Measurements from ENCODE around the gene HSD17B14.
A peak's percentile ranks its signal among the peaks of the same experiment; 100 is the strongest.

HSD17B14 gene

DNA sequence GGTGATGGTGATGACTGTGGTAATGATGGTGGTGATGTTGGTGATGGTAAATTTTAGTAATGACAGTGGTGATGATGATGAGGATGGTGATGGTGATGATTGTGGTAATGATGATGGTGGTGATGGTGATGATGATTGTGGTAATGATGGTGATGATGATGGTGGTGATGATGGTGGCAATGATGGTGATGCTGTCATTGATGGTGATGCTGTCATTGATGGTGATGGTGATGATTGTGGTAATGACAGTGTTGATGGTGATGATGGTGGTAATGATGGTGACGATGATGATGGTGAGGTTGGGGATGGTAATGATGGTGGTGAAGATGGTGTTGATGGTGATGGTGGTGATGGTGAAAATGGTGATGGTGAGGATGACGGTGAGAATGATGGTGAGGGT lies 13.8 kb downstream of the HSD17B14 start:
- DNase-seq = no peak

DNA sequence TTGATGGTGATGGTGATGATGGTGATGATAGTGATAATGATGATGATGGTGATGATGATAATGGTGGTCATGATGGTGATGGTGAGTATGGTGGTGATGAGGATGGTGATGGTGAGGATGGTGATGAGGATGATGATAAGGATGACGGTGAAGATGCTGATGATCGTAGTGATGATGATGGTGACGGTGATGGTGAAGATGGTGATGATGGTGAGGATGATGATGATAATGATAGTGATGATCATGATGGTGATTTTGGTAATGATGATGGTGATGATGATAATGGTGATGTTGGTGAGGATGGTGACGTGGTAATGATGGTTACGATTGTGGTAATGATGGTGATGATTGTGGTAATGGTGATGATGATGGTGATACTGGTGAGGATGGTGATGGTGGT lies 14.7 kb downstream of the HSD17B14 start:
- DNase-seq = no peak

DNA sequence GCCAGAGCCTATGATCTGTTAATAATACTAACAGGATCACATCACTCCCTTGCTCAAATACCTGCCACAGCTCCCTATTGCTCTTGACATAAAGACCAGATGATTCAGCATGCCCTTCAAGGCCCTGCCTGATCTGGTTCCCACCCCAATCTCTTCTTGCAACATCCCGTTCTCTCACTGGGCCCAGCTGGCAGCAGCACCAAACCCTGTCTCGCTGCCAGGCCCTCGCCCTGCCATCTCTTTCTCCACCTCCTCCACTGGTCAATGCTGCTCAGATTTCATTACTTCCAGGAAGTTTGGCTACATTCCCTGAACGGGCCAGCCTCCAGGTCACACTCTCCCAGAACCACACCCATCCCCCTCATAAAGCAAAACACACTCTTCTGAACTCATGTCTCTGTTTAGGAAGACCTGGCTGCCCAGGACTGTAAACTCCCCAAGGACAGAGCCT lies 16.9 kb downstream of the HSD17B14 start:
- peak; percentile 32 to 61 for DNase-seq

DNA sequence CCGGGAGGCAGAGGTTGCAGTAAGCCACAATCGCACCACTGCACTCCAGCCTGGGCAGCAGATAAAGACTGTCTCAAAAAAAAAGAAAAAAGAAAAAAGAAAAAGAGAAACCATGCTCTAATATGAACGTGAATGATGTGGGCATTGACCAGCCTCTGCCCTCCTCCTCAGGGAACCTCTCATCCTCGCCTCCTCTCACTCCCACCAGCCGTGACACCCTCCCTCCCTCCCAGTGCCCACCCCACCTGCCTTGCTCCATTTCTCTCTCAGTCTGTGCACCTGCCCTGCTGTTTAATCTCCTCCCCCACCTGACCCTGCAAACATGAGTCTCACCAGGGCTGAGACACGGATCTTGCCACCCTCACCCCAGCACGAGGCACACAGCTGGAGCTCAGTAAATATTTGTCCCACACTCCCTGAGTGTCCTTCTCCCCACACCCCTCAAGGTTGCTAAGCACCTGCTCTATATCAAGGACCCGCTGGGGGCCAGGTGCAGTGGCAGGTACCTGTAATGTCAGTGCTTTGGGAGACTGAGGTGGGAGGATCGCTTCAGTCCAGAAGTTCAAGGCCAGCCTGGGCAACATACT lies 18.0 kb downstream of the HSD17B14 start:
- peak; percentile 93 to 98 for DNase-seq

DNA sequence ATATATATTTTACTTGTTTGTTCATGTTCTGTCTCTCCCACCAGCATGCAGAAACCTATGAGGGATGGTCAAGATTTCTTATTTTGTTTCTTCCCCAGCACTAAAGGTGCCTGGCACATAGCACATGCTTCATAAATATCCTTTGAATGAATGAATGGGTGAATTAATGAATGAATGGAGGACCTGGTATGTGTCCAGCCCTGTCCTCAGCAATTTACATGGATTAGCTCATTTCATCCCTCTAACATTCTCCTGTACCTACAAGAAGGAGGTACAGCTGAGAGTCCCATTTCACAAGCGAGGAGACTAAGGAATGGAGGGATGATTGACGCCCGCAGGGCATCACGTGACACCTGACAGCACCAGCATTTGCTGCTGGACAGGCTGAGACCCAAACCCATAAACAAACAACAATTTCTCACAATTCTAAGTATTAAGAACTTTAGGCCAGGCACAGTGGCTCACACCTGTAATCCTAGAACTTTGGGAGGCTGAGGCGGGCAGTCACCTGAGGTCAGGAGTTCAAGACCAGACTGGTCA lies 18.6 kb downstream of the HSD17B14 start:
- no peak for DNase-seq

DNA sequence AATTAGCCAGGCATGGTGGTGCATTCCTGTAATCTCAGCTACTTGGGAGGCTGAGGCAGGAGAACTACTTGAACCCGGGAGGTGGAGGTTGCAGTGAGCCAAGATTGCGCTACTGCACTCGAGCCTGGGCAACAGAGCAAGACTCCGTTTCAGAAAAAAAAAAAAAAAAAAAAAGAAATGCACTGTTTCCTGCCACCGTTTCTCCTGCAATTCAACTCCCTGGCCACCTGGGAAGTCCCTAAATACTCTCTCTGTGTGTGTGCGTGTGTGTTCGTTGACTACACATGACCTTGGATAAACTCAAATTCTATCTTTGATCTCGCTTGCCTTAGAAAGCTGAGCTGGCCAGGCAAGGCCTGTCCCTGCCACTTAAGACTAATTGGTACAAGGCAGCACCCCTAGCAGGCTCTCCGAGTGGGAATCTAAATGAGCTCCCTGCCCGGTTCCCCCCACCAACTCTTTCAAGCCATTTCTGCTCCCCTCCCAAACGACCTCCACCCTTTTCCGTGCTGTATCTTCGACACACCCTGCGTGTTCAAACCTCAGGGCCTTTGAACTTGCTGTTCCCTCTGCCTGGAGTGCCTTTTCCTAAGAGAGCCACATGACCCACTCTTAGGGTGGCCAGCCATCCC lies 20.3 kb downstream of the HSD17B14 start:
- DNase-seq = peak; percentile 56 to 80

DNA sequence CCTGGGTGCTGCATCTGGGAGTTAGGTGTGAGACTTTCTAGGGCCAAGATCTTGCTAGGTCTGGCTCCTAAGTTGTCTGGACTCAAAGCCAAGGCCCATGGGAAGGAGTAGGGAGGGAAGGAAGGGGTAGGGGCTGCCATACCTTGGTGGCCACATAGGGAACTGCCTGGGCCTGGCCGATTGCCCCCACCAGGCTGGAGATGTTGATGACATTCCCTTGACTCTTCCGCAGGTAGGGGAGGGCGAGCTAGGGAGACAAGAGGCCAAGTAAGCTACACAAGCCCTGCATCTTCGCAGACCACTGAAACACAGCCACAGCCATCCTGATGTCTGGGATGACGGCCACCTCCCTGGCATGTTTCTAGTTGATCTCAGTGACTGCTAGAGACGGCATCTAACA lies 21.4 kb downstream of the HSD17B14 start:
- no peak for DNase-seq

DNA sequence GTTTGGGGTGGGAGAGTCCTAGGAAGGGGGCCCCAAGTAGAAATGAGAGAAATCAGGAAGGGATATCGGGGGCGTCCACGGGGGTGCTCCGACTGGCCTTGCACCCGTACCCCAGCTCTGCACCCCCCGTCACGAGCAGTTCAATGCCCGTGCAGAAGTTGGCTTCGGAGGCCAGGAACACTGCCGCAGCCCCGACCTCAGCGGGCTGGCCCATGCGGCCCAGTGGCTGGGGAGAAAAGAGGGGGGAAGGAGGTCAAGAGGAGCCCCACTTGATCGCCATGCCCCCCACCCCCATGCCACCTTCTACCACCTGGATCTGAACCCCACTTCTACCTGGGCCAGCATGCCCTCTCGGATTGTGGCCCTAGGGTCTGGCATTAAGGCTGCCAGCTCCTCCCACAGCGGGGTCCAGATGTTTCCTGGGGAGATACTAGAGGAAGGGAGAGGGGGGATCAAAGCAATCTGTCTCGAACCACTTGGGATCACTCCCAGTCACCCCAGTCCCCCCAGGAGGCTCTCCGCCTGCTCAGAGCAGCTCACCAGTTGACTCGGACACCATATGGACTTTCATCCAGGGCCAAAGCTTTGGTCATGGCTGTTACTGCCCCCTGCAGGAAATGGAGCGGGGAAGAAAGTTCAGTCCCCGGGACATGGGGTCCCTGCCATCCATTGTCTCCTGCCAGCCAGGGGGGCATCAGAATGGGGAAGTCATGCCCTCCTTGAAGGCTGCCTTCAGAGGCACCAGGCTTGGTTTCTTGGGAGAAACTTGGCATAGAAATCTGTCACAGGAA lies 23.0 kb downstream of the HSD17B14 start:
- DNase-seq = no peak

DNA sequence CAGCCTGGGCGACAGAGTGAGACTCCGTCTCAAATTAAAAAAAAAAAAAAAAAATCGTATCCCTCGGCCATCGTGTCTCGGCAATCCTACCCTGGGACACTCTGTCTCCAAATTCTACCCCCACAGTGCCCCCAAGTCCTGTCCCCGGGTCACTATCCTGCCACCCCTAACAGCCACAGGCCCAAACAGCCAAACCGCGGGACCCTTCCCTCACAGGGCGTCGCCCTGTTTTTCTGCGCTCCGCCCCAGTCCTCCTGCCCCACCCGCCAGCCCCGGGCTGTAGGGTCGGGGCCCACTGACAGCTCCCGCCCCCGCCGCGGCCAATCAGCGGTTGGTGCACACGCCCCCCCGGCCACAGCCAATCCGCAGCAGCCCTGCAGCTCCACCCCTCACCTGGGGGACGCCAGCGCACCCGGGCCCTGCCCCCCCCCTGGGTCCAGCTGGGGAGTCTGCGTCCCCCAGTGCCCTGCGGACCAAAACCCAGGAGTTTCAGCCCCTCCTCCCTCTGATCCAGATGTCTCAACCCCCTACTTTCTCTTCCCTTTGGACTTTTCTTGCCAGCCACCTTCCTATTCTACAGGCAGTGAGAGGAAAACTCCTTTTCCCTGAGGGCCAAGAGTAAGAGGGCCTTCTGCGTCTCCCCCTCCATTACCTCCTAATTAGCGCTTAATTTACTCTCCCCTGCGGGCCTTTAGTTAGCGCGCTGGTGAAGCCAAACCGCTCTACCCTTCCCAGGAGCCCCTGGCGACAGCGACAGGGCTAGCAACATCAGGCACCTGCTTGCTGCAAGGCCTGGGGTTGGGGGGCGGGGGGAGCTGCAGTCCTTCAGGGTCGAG lies 24.0 kb downstream of the HSD17B14 start:
- DNase-seq = peak; percentile 94 to 95

DNA sequence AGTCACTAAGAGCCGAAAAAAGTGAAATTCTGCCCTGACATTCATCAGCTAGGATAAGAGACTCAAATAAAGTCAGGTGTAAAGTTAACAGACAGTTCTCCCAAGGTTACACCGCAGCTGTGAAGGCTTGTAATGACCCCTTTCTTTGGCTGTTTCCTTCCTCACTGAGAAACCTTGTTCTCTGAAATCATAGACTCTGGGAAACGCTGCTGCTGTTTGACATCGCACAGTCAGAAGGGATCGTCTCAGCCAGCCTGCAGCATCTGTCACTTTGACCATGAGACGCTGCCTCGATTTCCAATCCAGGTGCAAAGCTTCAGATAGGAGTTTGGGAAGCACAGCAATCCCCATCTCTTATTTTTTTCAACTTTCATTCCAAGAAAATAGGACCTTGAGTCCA lies 26.1 kb downstream of the HSD17B14 start:
- DNase-seq = no peak

DNA sequence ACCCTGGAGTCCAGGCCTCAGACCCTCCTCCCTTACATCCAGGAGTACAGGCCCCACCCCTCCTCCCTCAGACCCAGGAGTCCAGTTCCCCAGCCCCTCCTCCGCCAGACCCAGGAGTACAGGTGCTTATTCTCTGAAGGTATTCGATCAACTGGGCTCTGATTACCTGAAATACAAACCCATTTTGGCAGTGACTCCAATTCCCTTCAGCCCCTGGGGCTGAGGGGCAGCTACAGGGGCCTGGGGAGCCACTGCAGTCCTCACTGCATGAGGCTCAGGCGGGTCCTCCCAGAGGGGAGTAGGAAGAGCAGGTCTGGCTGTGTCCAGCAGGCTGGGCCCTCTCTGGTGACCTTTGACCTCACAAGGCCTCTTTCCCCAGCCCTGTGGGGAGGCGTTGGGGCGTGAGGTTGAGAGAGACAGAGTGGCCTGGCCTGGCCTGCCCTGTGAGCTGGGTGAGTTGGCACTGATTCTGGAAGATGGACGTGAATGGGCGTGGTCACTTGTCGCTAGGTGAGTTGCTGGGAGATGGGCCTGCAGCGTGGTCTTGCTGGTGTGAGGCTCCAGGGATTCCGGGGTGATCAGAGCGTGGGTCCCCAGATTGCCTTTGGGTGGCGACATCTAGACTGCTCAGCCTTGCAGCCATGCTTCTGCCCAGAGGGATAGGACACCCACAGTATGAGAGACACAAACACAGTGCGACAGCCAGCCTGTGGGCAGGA lies 28.5 kb downstream of the HSD17B14 start:
- DNase-seq = no peak

DNA sequence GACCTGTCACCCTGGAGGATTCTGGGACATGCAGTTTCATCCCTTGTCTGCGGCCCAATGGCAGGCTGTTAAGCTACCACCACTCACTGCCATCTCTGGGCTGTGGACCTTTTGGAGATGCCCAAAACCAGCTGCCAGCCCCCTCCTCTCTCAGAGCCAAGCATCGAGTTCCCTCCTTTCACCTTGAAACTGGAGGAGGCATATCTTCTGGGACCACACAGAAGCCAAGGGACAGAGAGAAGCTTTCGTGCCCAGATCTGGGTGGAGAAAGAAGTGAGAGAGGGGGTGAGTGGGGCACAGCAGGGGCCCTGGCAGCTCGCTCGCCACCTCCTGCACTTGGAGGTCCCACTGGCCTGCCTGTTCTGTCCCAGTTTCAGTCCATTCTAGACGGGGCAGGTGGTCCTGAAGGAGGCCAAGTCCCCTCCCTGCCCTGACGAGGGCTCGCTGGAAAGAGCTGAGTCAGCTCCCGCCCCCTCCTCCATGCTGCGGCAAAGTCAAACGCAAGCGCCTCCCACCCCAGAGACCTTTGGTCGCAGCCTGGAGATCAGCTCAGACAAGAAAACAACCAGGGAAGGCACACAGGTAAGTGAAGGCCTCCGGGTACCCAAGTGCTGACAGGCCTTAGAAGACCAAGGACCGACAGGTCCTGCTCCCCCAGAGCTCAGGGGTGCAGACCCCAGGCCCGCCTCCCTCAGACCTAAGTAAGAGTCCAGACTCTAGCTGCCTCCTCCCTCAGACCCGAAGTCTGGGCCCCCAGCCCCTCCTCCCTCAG lies 29.3 kb downstream of the HSD17B14 start:
- DNase-seq = peak in 1 of 2 experiments; percentile 33

DNA sequence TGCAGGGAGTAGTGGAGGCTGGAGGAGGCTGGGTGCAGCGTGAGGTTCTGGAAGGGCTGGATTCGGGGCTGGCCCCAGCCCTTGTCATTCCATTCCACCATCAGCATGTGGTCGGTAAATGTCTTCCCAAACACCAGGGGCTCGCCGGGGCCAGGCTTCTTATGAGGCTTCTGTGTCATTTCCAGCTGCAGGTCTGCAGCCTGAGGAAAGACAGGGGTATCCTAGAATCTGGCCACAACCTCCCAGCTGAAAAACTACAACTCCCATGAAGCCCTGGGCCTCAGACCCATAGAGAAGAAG lies 29.8 kb downstream of the HSD17B14 start:
- peak in 1 of 2 experiments; percentile 10 for DNase-seq

DNA sequence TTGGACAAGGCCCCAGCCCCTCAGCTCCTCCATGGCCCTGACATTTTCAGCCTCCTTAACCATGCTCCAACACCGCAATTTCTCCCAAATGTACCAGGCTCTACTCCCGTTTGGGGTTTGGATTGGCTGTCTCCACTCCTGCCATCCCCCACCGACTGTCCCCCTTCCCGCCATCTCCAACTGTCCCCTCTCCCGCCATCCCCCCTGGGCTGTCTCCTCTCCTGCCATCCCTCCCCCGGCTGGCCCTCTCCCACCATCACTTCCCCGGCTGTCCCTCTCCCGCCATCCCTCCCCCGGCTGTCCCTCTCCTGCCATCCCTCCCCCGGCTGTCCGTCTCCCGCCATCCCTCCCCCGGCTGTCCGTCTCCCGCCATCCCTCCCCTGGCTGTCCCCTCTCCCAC lies 30.8 kb downstream of the HSD17B14 start:
- no peak for DNase-seq

DNA sequence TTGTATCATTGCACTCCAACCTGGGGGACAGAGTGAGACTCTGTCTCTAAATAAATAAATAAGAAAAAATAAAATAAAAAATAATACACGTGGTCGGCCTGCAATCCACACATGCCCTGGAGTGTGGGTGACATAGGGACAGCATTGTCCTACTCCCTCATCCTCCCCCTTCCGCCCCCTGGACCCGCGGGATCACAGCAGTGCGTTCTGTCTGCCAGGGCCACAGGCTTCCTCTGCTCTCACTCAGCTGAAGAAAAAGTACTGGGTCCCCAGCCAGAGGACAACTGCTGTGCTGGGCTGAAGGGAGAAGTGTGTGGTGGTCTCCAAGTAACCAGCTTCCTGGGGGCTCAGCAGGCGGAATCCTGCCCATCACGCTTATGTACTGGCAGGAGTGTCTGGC lies 31.8 kb downstream of the HSD17B14 start:
- DNase-seq = no peak

DNA sequence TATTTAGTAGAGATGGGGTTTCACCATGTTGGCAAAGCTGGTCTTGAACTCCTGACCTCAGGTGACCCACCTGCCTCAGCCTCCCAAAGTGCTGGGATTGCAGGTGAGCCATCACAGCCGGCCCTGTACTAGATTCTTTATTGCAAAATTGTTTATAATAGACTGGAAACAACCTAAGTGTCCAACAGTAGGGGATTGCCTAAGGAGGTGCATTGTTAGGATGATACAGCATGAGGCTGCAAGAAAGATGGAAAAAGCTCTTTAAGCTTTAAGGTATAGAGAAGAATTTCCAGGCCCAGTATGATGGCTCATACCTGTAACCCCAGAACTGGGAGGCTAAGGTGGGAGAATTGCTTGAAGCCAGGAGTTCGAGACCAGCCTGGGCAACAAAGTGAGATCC lies 33.7 kb downstream of the HSD17B14 start:
- DNase-seq = no peak

DNA sequence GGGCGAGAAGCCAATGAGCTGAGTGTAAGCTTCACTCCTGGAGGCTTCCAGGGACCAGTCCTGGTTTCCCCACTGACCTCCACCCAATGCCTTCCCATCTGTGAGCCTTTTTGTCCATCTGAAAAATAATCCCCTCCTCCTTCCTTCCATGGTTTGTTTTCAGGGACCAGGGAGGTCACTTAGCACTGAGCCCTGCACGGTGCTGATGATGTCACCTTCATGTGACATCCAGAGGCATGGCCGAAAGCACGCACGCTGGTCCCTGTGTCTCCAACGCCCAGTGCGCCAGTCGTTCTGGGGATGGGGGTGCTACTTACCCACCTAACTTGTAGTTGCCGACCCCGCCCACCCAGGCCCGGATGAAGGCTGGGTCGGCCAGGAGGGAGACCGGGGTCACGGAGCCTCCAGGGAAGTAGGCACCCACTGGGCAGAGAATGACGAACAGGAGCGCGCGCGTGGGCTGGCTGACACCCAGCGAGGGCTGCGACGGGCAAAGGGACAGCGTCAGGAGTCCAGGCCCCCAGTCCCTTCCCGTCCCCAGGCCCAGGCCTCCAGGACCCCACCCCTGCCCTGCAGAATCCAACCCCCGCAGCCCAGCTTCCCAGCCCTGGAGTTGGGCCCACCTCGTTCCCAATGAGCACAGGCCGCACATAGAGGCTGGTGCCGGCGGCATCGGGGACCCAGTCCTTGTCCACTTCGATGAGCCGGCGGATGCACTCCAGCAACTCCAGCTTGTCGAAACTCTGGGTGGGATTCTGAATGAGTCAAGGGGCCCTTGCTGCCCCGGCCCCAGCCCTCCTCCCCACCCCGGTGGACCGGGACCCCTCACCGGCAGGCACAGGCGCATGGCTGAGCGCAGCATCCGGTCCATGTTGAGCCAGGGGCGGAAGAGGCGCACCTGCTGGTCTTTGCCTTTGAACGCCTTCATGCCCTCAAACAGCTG lies 36.7 kb downstream of the HSD17B14 start:
- DNase-seq = no peak

DNA sequence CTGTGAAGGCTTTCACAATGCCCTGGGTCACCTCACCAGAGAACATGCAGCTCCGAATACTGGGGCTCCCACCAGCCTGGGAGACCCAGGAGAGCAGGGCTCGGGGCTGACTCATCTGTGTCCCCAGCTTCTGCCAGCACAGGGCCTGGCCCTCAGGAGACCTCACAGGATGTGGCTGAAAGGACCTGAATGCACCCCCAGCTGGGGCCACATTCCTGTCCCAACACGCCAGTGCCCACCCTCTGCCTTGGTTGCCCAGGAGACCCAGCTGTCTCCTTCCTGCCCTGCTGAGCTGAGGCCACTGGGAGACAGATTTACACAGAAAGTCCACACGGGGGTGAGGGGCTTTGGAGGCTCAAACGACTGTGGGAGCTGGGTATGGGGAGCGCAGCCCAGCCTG lies 37.4 kb downstream of the HSD17B14 start:
- peak; percentile 43 to 67 for DNase-seq

DNA sequence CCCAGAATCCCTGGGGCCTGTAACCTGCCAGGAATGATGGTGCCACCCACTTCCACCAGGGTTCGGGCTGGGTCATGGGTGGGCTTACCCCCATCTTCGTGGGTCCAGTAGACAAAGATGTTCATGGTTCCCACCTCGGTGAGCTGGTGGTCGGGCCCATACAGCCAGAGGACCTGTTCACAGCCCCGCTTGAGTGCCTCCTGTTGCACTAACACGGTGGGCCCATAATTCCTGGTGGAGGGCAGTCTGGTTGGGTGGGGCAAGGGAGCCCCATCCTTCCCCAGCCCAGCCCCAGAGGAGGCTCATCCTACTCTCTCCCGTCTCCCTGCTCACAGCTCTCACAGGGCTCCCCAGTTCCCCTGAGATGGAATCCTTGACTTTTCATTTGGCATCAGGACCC lies 39.2 kb downstream of the HSD17B14 start:
- DNase-seq = no peak

DNA sequence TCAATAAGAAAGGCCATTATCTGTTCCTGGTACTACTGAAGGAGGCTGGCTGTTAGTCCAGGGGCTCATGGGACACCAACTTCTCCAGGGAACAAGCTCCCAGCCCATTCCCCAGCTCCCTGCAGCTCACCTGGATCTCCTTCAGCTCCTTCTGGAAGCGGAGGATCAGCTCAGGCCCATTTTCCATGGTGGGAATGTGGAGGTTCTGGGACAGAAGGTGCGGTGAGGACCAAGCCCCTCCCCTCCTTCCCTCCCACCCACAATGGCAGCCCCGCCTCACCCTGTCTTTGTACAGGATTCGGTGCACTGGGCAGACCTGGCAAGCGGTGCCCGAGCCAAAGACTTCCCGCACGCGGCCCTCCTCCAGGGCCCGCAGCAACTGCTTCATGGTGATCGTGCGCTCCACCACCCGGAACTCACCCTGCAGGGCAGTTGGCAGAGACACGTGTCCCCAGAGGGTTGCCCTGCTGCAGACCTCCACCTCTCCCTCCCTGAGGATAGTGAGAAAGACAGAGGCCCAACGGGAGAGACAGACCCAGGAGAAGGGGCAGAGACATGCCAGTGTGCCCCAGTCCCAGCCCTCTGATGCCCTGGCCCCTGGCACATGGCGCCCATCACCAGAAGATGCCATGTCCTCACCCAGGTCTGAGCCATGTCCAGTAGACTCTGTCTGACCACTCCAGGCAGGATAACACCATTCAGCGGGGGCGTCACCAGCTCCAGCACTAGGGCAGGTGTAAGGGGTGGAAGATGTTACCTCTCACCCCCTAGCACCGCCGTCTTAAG lies 39.8 kb downstream of the HSD17B14 start:
- DNase-seq = no peak
